ENCODE data around the gene DCTPP1.

DNA sequence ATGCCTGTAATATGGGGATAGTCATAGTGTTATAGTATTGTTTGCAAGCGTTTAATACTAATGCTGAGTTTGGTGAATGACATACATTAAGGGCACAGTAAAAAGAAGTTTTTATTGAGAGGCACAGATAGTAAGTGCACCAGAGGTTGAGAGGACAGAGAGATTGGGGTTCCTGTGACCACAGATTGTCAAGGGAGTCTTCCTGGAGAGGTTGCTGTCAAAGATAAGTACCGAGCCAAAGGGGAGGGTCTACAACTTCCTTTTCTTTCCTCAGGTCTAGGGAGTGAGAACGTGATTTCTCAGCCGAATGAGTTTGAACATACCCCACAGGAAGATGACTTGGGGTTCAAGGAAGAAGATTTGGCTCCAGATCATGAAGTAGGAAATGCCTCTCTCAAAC, 32.8 kb downstream of the DCTPP1 start:
- TF ChIP-seq, protein P1, sequence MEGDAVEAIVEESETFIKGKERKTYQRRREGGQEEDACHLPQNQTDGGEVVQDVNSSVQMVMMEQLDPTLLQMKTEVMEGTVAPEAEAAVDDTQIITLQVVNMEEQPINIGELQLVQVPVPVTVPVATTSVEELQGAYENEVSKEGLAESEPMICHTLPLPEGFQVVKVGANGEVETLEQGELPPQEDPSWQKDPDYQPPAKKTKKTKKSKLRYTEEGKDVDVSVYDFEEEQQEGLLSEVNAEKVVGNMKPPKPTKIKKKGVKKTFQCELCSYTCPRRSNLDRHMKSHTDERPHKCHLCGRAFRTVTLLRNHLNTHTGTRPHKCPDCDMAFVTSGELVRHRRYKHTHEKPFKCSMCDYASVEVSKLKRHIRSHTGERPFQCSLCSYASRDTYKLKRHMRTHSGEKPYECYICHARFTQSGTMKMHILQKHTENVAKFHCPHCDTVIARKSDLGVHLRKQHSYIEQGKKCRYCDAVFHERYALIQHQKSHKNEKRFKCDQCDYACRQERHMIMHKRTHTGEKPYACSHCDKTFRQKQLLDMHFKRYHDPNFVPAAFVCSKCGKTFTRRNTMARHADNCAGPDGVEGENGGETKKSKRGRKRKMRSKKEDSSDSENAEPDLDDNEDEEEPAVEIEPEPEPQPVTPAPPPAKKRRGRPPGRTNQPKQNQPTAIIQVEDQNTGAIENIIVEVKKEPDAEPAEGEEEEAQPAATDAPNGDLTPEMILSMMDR (IDR thresholded peaks at IDR 0.05), result no peak
- no peak for TF ChIP-seq ZFX (IDR thresholded peaks at IDR 0.05; ENCODE audit: borderline replicate concordance)
